Measurements from ENCODE around the gene ATG16L1.

DNA sequence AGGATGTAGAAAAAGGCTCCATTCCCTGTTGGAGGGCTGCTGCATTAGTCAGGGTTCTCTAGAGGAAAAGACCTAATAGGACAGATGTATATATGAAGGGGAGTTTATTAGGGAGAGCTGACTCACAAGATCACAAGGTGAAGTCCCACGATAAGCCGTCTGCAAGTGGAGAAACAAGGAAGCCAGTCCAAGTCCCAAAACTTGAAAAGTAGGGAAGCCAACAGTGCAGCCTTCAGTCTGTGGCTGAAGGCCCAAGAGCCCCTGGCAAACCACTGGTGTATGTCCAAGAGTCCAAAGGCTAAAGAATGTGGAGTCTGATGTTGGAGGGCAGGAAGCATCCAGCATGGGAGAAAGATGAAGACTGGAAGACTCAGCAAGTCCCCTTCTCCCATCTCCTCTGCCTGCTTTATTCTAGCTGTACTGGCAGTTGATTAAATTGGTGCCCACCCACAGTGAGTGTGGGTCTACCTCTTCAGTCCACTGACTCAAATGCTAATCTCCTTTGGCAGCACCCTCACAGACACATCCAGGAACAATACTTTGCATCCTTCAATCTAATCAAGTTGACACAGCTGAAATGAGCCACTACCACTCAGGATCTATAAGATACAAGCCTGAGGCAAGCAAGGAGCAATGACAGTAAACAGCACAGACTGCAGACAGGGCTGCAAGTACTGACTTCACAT, 30.0 kb upstream of the ATG16L1 start:
- TF ChIP-seq, protein P1, sequence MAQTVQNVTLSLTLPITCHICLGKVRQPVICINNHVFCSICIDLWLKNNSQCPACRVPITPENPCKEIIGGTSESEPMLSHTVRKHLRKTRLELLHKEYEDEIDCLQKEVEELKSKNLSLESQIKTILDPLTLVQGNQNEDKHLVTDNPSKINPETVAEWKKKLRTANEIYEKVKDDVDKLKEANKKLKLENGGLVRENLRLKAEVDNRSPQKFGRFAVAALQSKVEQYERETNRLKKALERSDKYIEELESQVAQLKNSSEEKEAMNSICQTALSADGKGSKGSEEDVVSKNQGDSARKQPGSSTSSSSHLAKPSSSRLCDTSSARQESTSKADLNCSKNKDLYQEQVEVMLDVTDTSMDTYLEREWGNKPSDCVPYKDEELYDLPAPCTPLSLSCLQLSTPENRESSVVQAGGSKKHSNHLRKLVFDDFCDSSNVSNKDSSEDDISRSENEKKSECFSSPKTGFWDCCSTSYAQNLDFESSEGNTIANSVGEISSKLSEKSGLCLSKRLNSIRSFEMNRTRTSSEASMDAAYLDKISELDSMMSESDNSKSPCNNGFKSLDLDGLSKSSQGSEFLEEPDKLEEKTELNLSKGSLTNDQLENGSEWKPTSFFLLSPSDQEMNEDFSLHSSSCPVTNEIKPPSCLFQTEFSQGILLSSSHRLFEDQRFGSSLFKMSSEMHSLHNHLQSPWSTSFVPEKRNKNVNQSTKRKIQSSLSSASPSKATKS (CRISPR knock-in tag; IDR thresholded peaks at IDR 0.05) = no peak
- TF ChIP-seq, protein P2, sequence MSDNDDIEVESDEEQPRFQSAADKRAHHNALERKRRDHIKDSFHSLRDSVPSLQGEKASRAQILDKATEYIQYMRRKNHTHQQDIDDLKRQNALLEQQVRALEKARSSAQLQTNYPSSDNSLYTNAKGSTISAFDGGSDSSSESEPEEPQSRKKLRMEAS (CRISPR knock-in tag; IDR thresholded peaks at IDR 0.05) = no peak
- TF ChIP-seq NONO (IDR thresholded peaks at IDR 0.05; ENCODE audit: low read depth in 2 of 2, low read length in 1 of 2) (no peak), ATF1 (CRISPR knock-in tag; IDR thresholded peaks at IDR 0.05) (no peak), ATF1 (tag; IDR thresholded peaks at IDR 0.05) (no peak), ESRRA (IDR thresholded peaks at IDR 0.05; ENCODE audit: borderline replicate concordance, low read depth) (no peak), TAF7 (tag; IDR thresholded peaks at IDR 0.05) (no peak), ZNF175 (CRISPR knock-in tag; IDR thresholded peaks at IDR 0.05; ENCODE audit: low read depth) (0 out of 2 replicates have a peak, but pooled peaks have one; percentile 21), CHD4 (IDR thresholded peaks at IDR 0.05; ENCODE audit: insufficient read depth, insufficient replicate concordance, low read depth, low read length, poor library complexity, severe bottlenecking) (no peak), ZNF263 (CRISPR knock-in tag; IDR thresholded peaks at IDR 0.05; ENCODE audit: borderline replicate concordance) (no peak)
- TF ChIP-seq, protein P3, sequence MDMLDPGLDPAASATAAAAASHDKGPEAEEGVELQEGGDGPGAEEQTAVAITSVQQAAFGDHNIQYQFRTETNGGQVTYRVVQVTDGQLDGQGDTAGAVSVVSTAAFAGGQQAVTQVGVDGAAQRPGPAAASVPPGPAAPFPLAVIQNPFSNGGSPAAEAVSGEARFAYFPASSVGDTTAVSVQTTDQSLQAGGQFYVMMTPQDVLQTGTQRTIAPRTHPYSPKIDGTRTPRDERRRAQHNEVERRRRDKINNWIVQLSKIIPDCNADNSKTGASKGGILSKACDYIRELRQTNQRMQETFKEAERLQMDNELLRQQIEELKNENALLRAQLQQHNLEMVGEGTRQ (CRISPR knock-in tag; IDR thresholded peaks at IDR 0.05) = no peak
- TF ChIP-seq, protein P4, sequence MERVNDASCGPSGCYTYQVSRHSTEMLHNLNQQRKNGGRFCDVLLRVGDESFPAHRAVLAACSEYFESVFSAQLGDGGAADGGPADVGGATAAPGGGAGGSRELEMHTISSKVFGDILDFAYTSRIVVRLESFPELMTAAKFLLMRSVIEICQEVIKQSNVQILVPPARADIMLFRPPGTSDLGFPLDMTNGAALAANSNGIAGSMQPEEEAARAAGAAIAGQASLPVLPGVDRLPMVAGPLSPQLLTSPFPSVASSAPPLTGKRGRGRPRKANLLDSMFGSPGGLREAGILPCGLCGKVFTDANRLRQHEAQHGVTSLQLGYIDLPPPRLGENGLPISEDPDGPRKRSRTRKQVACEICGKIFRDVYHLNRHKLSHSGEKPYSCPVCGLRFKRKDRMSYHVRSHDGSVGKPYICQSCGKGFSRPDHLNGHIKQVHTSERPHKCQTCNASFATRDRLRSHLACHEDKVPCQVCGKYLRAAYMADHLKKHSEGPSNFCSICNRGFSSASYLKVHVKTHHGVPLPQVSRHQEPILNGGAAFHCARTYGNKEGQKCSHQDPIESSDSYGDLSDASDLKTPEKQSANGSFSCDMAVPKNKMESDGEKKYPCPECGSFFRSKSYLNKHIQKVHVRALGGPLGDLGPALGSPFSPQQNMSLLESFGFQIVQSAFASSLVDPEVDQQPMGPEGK (CRISPR knock-in tag; IDR thresholded peaks at IDR 0.05; ENCODE audit: borderline replicate concordance) = no peak

Measured in K562 (cell line).